Measurements from ENCODE around the gene GPATCH8. TPM values are rescaled to one million over a fixed set of nuclear protein-coding genes. Genes with fewer than 3 reads are reported as not detected.

GPATCH8 gene
- total and polyA plus RNA-seq, 2 of the 8 experiments (the other 6 are each of a cell fraction or from before 2014, with no cell fraction given) = 20.5 to 58.1 TPM

DNA sequence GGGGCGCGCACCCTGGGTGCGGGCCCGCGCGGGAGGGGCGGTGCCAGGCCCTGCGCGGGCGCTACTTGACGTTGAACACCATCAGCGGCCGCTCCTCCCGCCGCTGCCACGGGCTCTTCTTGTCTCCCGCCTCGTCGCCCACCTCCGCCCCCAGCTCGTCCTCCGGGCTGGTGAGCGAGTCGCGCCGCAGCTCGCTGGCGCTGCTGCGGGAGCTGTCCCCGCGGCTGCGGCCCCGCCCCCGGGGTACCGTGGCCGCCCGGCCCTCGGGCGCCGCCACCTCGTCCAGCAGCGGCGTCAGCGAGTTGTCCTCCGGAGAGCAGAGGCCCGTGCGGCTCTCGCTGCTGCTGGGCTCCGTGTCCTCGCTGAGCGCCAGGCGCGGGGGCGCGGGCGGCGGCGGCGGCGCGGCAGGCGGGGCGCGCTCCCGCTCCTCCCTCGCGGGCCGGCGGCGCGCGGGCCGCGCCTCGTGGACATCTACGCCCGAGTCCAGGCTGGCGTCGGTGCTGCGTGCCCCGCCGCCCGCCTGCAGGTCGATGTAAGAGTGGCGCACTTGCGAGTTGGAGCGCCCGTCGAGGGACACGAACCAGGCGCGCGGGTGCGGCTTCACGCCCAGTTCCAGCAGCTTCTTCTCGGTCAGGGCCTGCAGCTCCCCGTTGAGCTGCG lies 149.4 kb downstream of the GPATCH8 start:
- Histone ChIP-seq H3K56ac (replicated peaks; ENCODE audit: insufficient read length, low read depth, low read length) (no peak overlapping the region), H2BK120ac (replicated peaks; ENCODE audit: low read depth, low read length) (no peak overlapping the region), H2BK12ac (ENCODE audit: low read depth, low read length) (no peak overlapping the region), H3K4me1 (replicated peaks in 1 of 4; ENCODE audit: control insufficient read depth in 3 of 4, insufficient read depth in 4 of 4, low read length in 3 of 4) (peaks cover 0 to 8% (median 4%) of the 10 kb centered on the region in 4 experiments; a peak in 4 of 7 replicates), H3K4me2 (ENCODE audit: insufficient read depth in 1 of 2, low read depth in 2 of 2, low read length in 2 of 2) (peak overlapping the region; percentile 71 to 93), H2BK5ac (ENCODE audit: low read depth, low read length) (no peak overlapping the region), H3K27me3 (replicated peaks in 1 of 4; ENCODE audit: control insufficient read depth in 3 of 4, extremely low read depth in 1 of 4, insufficient read depth in 3 of 4, low read length in 3 of 4) (no peaks in the 10 kb centered on the region; a peak in 2 of 7 replicates), H3K27ac (ENCODE audit: low read depth, low read length) (no peak overlapping the region), H2BK15ac (ENCODE audit: low read length) (no peak overlapping the region), H3K79me1 (ENCODE audit: low read depth, low read length) (peaks cover 5% of the 10 kb centered on the region), H3K79me2 (ENCODE audit: control insufficient read depth in 1 of 2, insufficient read depth in 2 of 2, low read length in 2 of 2) (no peaks in the 10 kb centered on the region), H3K4me3 (ENCODE audit: extremely low read depth in 1 of 4, insufficient read depth in 2 of 4, low read depth in 3 of 4, low read length in 4 of 4) (peak overlapping the region; percentile 42 to 68 (median 50)), H3K23me2 (ENCODE audit: low read depth, low read length) (peaks cover 8% of the 10 kb centered on the region; the same call in 1 of the 2 replicates), H2AFZ (ENCODE audit: low read length) (no peak overlapping the region), H3K23ac (ENCODE audit: insufficient read length) (no peak overlapping the region), H3K9ac (replicated peaks in 1 of 4; ENCODE audit: extremely low read depth in 1 of 4, low read depth in 3 of 4, low read length in 3 of 4) (peak overlapping the region in 3 of 4 experiments; percentile 20 to 43 (median 39); a peak in 2 of 7 replicates), H4K8ac (ENCODE audit: extremely low read depth, insufficient read depth, low read length) (no peak overlapping the region; the same call in 1 of the 2 replicates), H2AK5ac (ENCODE audit: low read depth, low read length) (no peak overlapping the region), H4K20me1 (replicated peaks in 1 of 2; ENCODE audit: control insufficient read depth in 1 of 2, insufficient read depth in 2 of 2, low read length in 2 of 2) (peaks cover 4 to 24% of the 10 kb centered on the region in 2 experiments), H4K5ac (ENCODE audit: insufficient read length, low read depth, low read length) (peak overlapping the region; percentile 77), H3K18ac (ENCODE audit: extremely low read depth, low read length) (peak overlapping the region; percentile 78), H2BK20ac (ENCODE audit: low read length) (no peak overlapping the region), H3K36me3 (ENCODE audit: control insufficient read depth in 2 of 4, insufficient read depth in 4 of 4, low read length in 3 of 4) (peaks cover under 1 to 3% (median 1%) of the 10 kb centered on the region in 4 experiments; a peak in 3 of 8 replicates), H3K4ac (replicated peaks; ENCODE audit: insufficient read length, low read depth, low read length) (no peak overlapping the region), H4K91ac (replicated peaks; ENCODE audit: insufficient read length, low read length) (no peak overlapping the region), H3K14ac (ENCODE audit: insufficient read length) (no peak overlapping the region), H3K9me3 (ENCODE audit: insufficient read depth in 2 of 2, low read depth in 1 of 2, low read length in 1 of 2) (no peaks in the 10 kb centered on the region)
- no peak for FAIRE-seq
- ChIA-PET CTCF (ENCODE audit: partially characterized antibody) (interaction anchor here (0.7 to 10.1 kb wide), 21 partner anchors 8 to 292 kb away, joined by 3 to 177 read pairs (median 6); partner anchors contain the start of genes ASB16, FAM171A2, GRN and TMUB2), POLR2A (ENCODE audit: partially characterized antibody) (interaction anchor here (0.8 to 3.2 kb wide), 22 partner anchors 9 to 436 kb away, joined by 3 to 18 read pairs (median 4); partner anchors contain the start of genes FAM171A2, GRN, TMUB2 and UBTF)
- DNase-seq (ENCODE audit: low read depth in 1 of 2, low spot score in 2 of 2) = peak in 1 of 2 experiments; percentile 77
- 2% methylated on average over 31 of the region's 98 CpGs; no CpG with 5 or more reads in 1 of the 2 experiments for WGBS, 2 experiments (ENCODE audit: extremely low coverage in 1 of 2, insufficient coverage in 1 of 2, insufficient read length in 1 of 2, insufficient replicate concordance in 2 of 2, low coverage in 1 of 2, low lambda C conversion rate in 2 of 2, missing lambda C conversion rate in 1 of 2)
- peak; percentile 42 for TF ChIP-seq E2F6 (IDR thresholded peaks at IDR 0.05)
- no peak for TF ChIP-seq SP2 (IDR thresholded peaks at IDR 0.05; ENCODE audit: low read length)
- TF ChIP-seq SAP30 (IDR thresholded peaks at IDR 0.05; ENCODE audit: insufficient read depth, insufficient replicate concordance, low read length) = no peak
- 0 out of 2 replicates have a peak, but pooled peaks have one; percentile 10 for TF ChIP-seq TAF1 (IDR thresholded peaks at IDR 0.05; ENCODE audit: low read depth, low read length)
- TF ChIP-seq POLR2AphosphoS5 (IDR thresholded peaks at IDR 0.05; ENCODE audit: low read depth, low read length) = 0 out of 2 replicates have a peak, but pooled peaks have one; percentile 8
- TF ChIP-seq JUN (IDR thresholded peaks at IDR 0.05; ENCODE audit: low read depth, low read length) = no peak
- 0 out of 4 replicates have a peak, but pooled peaks of 1 of the 2 experiments have one; percentile 41 for TF ChIP-seq HDAC2 (IDR thresholded peaks at IDR 0.05; ENCODE audit: borderline replicate concordance in 1 of 2, low read depth in 2 of 2, low read length in 2 of 2)
- no peak for TF ChIP-seq BRCA1 (IDR thresholded peaks at IDR 0.05; ENCODE audit: low read depth, low read length)
- peak; percentile 61 for TF ChIP-seq KDM4A (IDR thresholded peaks at IDR 0.05; ENCODE audit: low read depth, low read length, severe bottlenecking)
- peak in 1 of 2 experiments; percentile 98; a peak in 1 of 3 replicates for TF ChIP-seq EP300 (IDR thresholded peaks at IDR 0.05; ENCODE audit: borderline replicate concordance in 1 of 2, low read depth in 2 of 2, low read length in 2 of 2)

Measured in H1 (cell line).